Muscle layer of colon (tissue), 2 donors: ENCODE results near the gene FUT6.
"Not testable (repeated sequence)": the region's sequence is repeated elsewhere in the genome, so short reads cannot be mapped to it uniquely, and the experiment has no call there.

Experiments
- H3K27ac ChIP-seq: one replicate; pipeline ENCODE4 v1.7.0; 2013; ENCODE audit warnings: low read depth, mild to moderate bottlenecking, low read length, moderate library complexity
- H3K27me3 ChIP-seq, 2 donors: one replicate each; pipeline ENCODE4 v1.7.0; 2013; ENCODE audit warnings: low read length in 2 of 2, mild to moderate bottlenecking in 2 of 2; ENCODE audit not compliant: insufficient read depth in 2 of 2, control insufficient read depth in 1 of 2
- H3K36me3 ChIP-seq: one replicate; pipeline ENCODE4 v1.7.0; 2013; ENCODE audit warnings: mild to moderate bottlenecking, low read length; ENCODE audit not compliant: insufficient read depth
- H3K4me1 ChIP-seq: one replicate; pipeline ENCODE4 v1.7.0; 2013; ENCODE audit warnings: mild to moderate bottlenecking, low read length; ENCODE audit not compliant: insufficient read depth
- H3K4me3 ChIP-seq, 2 donors: one replicate each; pipeline ENCODE4 v1.7.0; 2013; ENCODE audit warnings: low read length in 2 of 2, low read depth in 1 of 2, mild to moderate bottlenecking in 1 of 2, moderate library complexity in 1 of 2
- H3K9ac ChIP-seq: one replicate; pipeline ENCODE4 v1.7.0; 2013; ENCODE audit warnings: low read length
- H3K9me3 ChIP-seq: one replicate; pipeline ENCODE4 v1.7.0; 2013; ENCODE audit warnings: mild to moderate bottlenecking, low read length
- donor health status: abdominal sarcoma.
- donor health status: Adenocarcinoma of cecum.

Gene FUT6

DNA sequence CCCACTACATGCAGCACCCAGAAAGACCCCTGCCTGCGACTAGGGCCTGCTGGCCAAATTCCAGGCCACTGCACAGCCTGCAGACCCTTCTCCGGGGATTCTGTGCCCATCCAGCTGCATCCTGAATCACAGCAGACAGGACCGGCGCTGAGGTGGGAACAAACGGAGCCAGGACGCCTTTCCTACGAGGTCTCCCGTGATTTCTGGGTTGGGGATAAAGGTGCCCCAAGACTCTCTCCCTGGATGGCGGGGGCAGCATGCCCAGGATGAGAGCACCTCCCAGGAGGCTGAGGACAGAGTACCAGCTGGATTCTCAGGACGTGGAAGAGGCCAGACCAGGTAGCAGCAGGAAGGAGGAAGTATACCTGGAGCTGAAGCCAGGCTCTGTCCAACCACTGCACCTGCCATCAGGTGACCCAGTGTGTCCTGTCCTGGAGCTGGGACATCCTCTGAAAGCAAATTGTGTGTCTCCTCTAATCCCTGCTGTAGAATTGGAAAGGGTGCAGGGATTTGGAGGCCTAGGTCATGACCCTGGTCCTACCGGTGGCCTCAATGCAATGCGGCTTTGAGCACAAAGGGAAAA is 34.2 kb upstream of the FUT6 start:
- H3K27ac ChIP-seq = no peak overlapping the region
- H3K4me3 ChIP-seq = no peak overlapping the region
- no peak overlapping the region for H3K9ac ChIP-seq
- no peaks in the 10 kb centered on the region for H3K27me3 ChIP-seq
- H3K36me3 ChIP-seq = no peaks in the 10 kb centered on the region
- H3K9me3 ChIP-seq = no peaks in the 10 kb centered on the region
- peaks cover 7% of the 10 kb centered on the region for H3K4me1 ChIP-seq

- Histone ChIP-seq H3K27ac (no peak overlapping the region), H3K36me3 (no peaks in the 10 kb centered on the region), H3K4me3 (no peak overlapping the region)
These were observed 31.5 kb upstream of the FUT6 start for GRCh38 chr19:5870986-5871394.

GRCh38 chr19:5867201-5868136 is 28.0 kb upstream of the FUT6 start:
- Histone ChIP-seq H3K27ac (no peak overlapping the region), H3K36me3 (no peaks in the 10 kb centered on the region), H3K9ac (no peak overlapping the region), H3K4me1 (no peaks in the 10 kb centered on the region), H3K9me3 (no peaks in the 10 kb centered on the region), H3K4me3 (no peak overlapping the region), H3K27me3 (no peaks in the 10 kb centered on the region)

More at GRCh38 chr19:5870986-5871394, 31.5 kb upstream of the FUT6 start:
- H3K27me3 ChIP-seq = no peaks in the 10 kb centered on the region
- H3K9ac ChIP-seq = no peak overlapping the region
- H3K4me1 ChIP-seq = no peaks in the 10 kb centered on the region
- H3K9me3 ChIP-seq = no peaks in the 10 kb centered on the region

GRCh38 chr19:5865772-5866171 is 26.3 kb upstream of the FUT6 start:
- H3K9ac ChIP-seq = no peak overlapping the region

DNA sequence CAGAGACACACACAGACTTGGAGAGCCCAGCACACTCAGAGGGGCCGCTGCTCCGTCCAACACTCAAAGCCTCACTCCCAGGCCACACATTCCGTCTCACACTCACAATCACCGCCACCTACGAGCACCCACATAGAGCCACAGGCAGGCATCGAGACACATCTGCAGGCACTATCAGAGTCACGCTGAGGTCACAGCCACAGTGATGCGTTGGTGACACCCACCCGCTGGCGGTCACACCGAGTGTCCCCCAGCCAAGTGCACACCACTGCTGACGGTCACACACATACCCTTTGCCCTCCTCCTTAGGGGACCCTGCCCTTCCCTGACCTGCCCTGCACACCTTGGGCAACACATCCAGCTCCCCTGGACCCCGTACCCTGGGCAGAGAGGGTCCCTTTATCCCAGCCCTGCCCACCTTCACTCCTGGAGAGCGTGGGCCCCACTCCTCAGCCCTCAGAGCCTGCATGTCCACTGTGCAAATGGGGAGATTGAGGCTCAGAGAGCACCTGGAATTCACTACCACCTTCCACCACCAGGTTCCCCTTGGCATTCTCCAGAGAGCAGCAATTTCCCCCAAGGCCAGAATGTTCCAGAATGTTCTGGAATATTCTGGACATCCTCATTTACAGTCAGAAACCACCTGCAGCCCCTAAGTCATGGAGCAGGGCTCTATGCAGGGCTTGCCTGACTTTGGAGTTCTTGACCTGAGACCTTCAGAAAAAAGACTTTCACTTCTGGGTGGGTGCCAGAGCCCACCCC is 25.4 kb upstream of the FUT6 start:
- H3K36me3 ChIP-seq = no peaks in the 10 kb centered on the region
- no peaks in the 10 kb centered on the region for H3K27me3 ChIP-seq
- H3K27ac ChIP-seq = no peak overlapping the region
- no peak overlapping the region for H3K9ac ChIP-seq
- no peak overlapping the region for H3K4me3 ChIP-seq
- no peaks in the 10 kb centered on the region for H3K4me1 ChIP-seq
- no peaks in the 10 kb centered on the region for H3K9me3 ChIP-seq

More at GRCh38 chr19:5865772-5866171, 26.3 kb upstream of the FUT6 start:
- no peak overlapping the region for H3K4me3 ChIP-seq
- no peak overlapping the region for H3K27ac ChIP-seq
- H3K9me3 ChIP-seq = no peaks in the 10 kb centered on the region
- H3K36me3 ChIP-seq = no peaks in the 10 kb centered on the region
- H3K4me1 ChIP-seq = no peaks in the 10 kb centered on the region
- H3K27me3 ChIP-seq = no peaks in the 10 kb centered on the region

- no peaks in the 10 kb centered on the region for H3K4me1 ChIP-seq
- no peaks in the 10 kb centered on the region for H3K36me3 ChIP-seq
- no peak overlapping the region for H3K4me3 ChIP-seq
- H3K27me3 ChIP-seq = no peaks in the 10 kb centered on the region
- H3K9ac ChIP-seq = no peak overlapping the region
- H3K27ac ChIP-seq = no peak overlapping the region
- no peaks in the 10 kb centered on the region for H3K9me3 ChIP-seq
These were observed 24.7 kb upstream of the FUT6 start for GRCh38 chr19:5864013-5864720.

- Histone ChIP-seq H3K27ac (no peak overlapping the region), H3K36me3 (no peaks in the 10 kb centered on the region), H3K27me3 (no peaks in the 10 kb centered on the region), H3K4me3 (no peak overlapping the region), H3K9me3 (no peaks in the 10 kb centered on the region), H3K9ac (no peak overlapping the region), H3K4me1 (no peaks in the 10 kb centered on the region)
These were observed 23.6 kb upstream of the FUT6 start for GRCh38 chr19:5863030-5863665.

DNA sequence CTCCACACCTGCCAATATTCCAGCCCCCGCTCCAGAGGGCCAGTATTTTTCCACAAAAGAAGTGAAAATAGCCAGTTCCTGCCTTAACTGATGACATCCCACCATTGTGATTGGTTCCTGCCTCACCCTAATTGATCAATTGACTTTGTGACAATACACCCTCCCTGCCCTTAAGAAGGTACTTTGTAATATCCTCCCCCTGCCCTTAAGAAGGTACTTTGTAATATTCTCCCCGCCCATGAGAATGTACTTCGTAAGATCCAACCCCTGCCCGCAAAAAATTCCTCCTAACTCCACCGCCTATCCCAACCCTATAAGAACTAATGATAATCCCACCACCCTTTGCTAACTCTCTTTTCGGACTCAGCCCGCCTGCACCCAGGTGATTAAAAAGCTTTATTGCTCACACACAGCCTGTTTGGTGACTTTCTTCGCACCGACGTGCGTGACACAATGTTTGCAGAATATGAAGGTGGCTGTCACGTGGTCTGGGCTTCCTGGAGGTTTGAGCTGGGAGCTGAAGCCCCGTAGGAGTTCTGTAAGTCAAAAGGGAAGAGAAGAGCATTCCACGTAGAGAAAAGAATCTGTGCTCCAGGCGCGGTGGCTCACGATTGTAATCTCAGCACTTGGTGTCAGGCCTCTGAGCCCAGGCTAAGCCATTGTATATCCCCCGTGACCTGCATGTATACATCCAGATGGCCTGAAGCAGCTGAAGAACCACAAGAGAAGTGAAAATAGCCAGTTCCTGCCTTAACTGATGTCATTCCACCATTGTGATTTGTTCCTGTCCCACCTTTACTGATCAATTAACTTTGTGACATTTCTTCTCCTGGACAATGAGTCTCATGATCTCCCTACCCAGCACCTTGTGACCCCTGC is 17.9 kb upstream of the FUT6 start:
- no peak overlapping the region for H3K4me3 ChIP-seq
- H3K27ac ChIP-seq = no peak overlapping the region
- H3K9me3 ChIP-seq = no peaks in the 10 kb centered on the region
- no peaks in the 10 kb centered on the region for H3K4me1 ChIP-seq
- H3K27me3 ChIP-seq = no peaks in the 10 kb centered on the region
- H3K36me3 ChIP-seq = no peaks in the 10 kb centered on the region
- no peak overlapping the region for H3K9ac ChIP-seq

- H3K27ac ChIP-seq, H3K27me3 ChIP-seq, H3K9me3 ChIP-seq, H3K36me3 ChIP-seq, H3K4me3 ChIP-seq, H3K9ac ChIP-seq: not testable (repeated sequence)
- peaks cover 13% of the 10 kb centered on the region for H3K4me1 ChIP-seq
These were observed 15.6 kb upstream of the FUT6 start for GRCh38 chr19:5855151-5855550.

DNA sequence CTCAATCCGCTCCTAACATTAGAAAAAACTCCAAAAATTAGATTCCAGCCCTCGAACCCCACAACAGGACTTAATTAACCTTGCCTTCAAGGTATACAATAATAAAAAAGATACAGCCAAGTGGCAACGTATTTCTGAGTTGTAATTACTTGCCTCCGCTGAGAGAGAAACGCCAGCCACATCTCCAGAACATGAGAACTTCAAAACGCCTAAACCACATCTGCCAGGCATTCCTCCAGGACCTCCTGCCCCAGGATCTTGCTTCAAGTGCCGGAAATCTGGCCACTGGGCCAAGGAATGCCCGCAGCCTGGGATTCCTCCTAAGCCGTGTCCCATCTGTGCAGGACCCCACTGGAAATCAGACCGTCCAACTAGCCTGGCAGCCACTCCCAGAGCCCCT is 14.6 kb upstream of the FUT6 start:
- not testable (repeated sequence) for H3K4me3 ChIP-seq, H3K27ac ChIP-seq, H3K9me3 ChIP-seq, H3K9ac ChIP-seq, H3K27me3 ChIP-seq, H3K36me3 ChIP-seq
- peaks cover 13% of the 10 kb centered on the region for H3K4me1 ChIP-seq
